ENCODE results near the gene RGS7. TPM values are rescaled to one million over a fixed set of nuclear protein-coding genes. Genes with fewer than 3 reads are reported as not detected.

RGS7 gene
- total and polyA plus RNA-seq, 2 of the 4 experiments (the other 2 are of a cell fraction) = 0.58 to 0.72 TPM

- Histone ChIP-seq H3K56ac (ENCODE audit: extremely low read depth, insufficient read depth, low read length) (no peak overlapping the region), H3K27me3 (ENCODE audit: control insufficient read depth, insufficient read depth, low read length) (no peaks in the 10 kb centered on the region), H3K36me3 (ENCODE audit: control insufficient read depth, insufficient read depth, low read length) (no peaks in the 10 kb centered on the region), H2BK5ac (ENCODE audit: low read depth, low read length, poor library complexity, severe bottlenecking) (no peak overlapping the region), H2BK120ac (ENCODE audit: low read depth, low read length) (no peak overlapping the region), H3K9me3 (ENCODE audit: control insufficient read depth, insufficient read depth, low read length) (peaks cover 9% of the 10 kb centered on the region), H3K9me1 (ENCODE audit: insufficient read depth, low read length) (no peaks in the 10 kb centered on the region), H2AK5ac (ENCODE audit: low read depth, low read length) (no peak overlapping the region), H3K23ac (ENCODE audit: low read depth, low read length) (no peak overlapping the region), H3K18ac (ENCODE audit: low read depth, low read length) (no peak overlapping the region), H3K4ac (ENCODE audit: low read depth, low read length) (no peak overlapping the region), H3K27ac (ENCODE audit: insufficient read depth, low read length) (no peak overlapping the region), H4K91ac (ENCODE audit: insufficient read depth, low read depth, low read length) (no peak overlapping the region), H3K4me1 (ENCODE audit: control insufficient read depth, insufficient read depth, low read length) (no peaks in the 10 kb centered on the region), H4K5ac (ENCODE audit: low read depth, low read length) (no peak overlapping the region), H2BK15ac (ENCODE audit: low read depth, low read length) (no peak overlapping the region), H2BK20ac (ENCODE audit: low read depth, low read length) (no peak overlapping the region), H4K20me1 (ENCODE audit: insufficient read depth, low read length) (no peaks in the 10 kb centered on the region), H3K14ac (replicated peaks; ENCODE audit: low read depth, low read length) (no peak overlapping the region), H3K4me2 (ENCODE audit: low read depth, low read length) (no peak overlapping the region), H2AK9ac (replicated peaks; ENCODE audit: low read depth, low read length, poor library complexity) (no peak overlapping the region), H3K79me1 (ENCODE audit: low read depth in 1 of 2, low read length in 2 of 2) (no peaks in the 10 kb centered on the region), H4K8ac (ENCODE audit: low read depth in 2 of 2, low read length in 2 of 2) (no peak overlapping the region), H3K4me3 (ENCODE audit: insufficient read depth, low read depth, low read length) (no peak overlapping the region), H3K9ac (ENCODE audit: low read depth, low read length) (no peak overlapping the region), H2AFZ (replicated peaks; ENCODE audit: low read length, poor library complexity) (no peak overlapping the region)
- dilution Hi-C loops (cut with HindIII; ENCODE audit: low sequenced_read_pairs, unreplicated experiment) = no loop called here
- no CpG with 5 or more reads among the region's 5 CpGs for whole genome bisulfite sequencing, 2 experiments (ENCODE audit: extremely low coverage in 2 of 2, insufficient read length in 1 of 2)
- BruUV-seq (replicated peaks) = no TSS peak
- in situ Hi-C loops (cut with MboI; ENCODE audit: low sequenced_read_pairs) = no loop called here
- ChIA-PET CTCF (no interaction called here), POLR2A (ENCODE audit: unreplicated experiment) (no interaction called here)
- intact Hi-C loops (cut with micrococcal nuclease) = no loop called here
- ATAC-seq (ENCODE audit: low read depth) = no peak
- TF ChIP-seq USF2 (IDR thresholded peaks at IDR 0.05; ENCODE audit: low read depth, low read length) (no peak), MXI1 (IDR thresholded peaks at IDR 0.05; ENCODE audit: borderline replicate concordance, low read depth, low read length) (no peak), RAD21 (IDR thresholded peaks at IDR 0.05; ENCODE audit: low read length) (no peak), MAFK (IDR thresholded peaks at IDR 0.05; ENCODE audit: low read depth, low read length) (no peak), POLR2A (IDR thresholded peaks at IDR 0.05; ENCODE audit: low read depth, low read length) (no peak), BHLHE40 (IDR thresholded peaks at IDR 0.05; ENCODE audit: low read depth, low read length) (no peak), RCOR1 (IDR thresholded peaks at IDR 0.05; ENCODE audit: insufficient replicate concordance, low read length) (no peak), FOS (IDR thresholded peaks at IDR 0.05; ENCODE audit: low read depth, low read length) (no peak), CEBPB (IDR thresholded peaks at IDR 0.05; ENCODE audit: low read depth, low read length) (no peak), MAZ (IDR thresholded peaks at IDR 0.05; ENCODE audit: borderline replicate concordance, low read depth, low read length) (no peak), NFE2L2 (IDR thresholded peaks at IDR 0.05; ENCODE audit: low read depth, low read length) (no peak), RFX5 (IDR thresholded peaks at IDR 0.05; ENCODE audit: low read depth, low read length) (no peak), SMC3 (IDR thresholded peaks at IDR 0.05; ENCODE audit: low read depth, low read length) (no peak), CHD1 (IDR thresholded peaks at IDR 0.05; ENCODE audit: low read depth, low read length) (no peak)
- TF ChIP-seq, protein P1, sequence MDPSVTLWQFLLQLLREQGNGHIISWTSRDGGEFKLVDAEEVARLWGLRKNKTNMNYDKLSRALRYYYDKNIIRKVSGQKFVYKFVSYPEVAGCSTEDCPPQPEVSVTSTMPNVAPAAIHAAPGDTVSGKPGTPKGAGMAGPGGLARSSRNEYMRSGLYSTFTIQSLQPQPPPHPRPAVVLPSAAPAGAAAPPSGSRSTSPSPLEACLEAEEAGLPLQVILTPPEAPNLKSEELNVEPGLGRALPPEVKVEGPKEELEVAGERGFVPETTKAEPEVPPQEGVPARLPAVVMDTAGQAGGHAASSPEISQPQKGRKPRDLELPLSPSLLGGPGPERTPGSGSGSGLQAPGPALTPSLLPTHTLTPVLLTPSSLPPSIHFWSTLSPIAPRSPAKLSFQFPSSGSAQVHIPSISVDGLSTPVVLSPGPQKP (IDR thresholded peaks at IDR 0.05; ENCODE audit: borderline replicate concordance, low read depth, low read length) = no peak
- TF ChIP-seq, protein P2, sequence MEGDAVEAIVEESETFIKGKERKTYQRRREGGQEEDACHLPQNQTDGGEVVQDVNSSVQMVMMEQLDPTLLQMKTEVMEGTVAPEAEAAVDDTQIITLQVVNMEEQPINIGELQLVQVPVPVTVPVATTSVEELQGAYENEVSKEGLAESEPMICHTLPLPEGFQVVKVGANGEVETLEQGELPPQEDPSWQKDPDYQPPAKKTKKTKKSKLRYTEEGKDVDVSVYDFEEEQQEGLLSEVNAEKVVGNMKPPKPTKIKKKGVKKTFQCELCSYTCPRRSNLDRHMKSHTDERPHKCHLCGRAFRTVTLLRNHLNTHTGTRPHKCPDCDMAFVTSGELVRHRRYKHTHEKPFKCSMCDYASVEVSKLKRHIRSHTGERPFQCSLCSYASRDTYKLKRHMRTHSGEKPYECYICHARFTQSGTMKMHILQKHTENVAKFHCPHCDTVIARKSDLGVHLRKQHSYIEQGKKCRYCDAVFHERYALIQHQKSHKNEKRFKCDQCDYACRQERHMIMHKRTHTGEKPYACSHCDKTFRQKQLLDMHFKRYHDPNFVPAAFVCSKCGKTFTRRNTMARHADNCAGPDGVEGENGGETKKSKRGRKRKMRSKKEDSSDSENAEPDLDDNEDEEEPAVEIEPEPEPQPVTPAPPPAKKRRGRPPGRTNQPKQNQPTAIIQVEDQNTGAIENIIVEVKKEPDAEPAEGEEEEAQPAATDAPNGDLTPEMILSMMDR (conservative IDR thresholded peaks at IDR 0.05; ENCODE audit: low read depth, low read length) = no peak
- DNase-seq = no peak
Measured at GRCh38 chr1:241131636-241132194, 225.3 kb downstream of the RGS7 start.

Data from IMR-90 (cell line).